ENCODE data around the gene PHF12. TPM values are rescaled to one million over a fixed set of nuclear protein-coding genes. Genes with fewer than 3 reads are reported as not detected.

The PHF12 gene
- total and polyA plus RNA-seq, 7 donors: 6.9 to 54.3 (median 39.1) TPM

DNA sequence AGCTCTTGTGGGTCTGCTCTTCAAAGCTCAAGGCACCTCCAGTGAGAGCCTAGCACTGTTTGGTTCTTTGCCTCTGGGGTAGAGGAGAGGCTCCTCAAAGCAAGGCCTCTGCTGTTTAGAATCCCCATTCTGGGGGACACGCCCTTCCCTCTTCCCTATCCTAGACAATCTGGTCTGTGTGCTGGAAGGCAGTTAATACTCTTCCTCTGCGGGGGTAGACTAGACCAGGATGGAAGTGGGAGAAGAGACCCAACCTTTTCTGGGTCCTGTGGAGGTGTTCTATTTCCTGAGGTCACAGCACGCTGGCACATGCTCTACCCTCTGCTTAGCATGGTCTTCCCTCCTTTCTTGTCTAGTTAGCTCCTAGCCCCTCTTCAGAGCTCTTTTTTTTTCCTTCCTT is 88.8 kb downstream of the PHF12 start:
- no peak overlapping the region for H3K4me3 ChIP-seq
- 90 to 95% methylated on average over 3 of the region's 3 CpGs for WGBS, 2 donors
- H3K4me1 ChIP-seq: no peaks in the 10 kb centered on the region
- TF ChIP-seq POLR2AphosphoS5 (IDR thresholded peaks at IDR 0.05) (no peak), EP300 (IDR thresholded peaks at IDR 0.05) (no peak), POLR2A (IDR thresholded peaks at IDR 0.05) (no peak)
- TF ChIP-seq, protein P1, sequence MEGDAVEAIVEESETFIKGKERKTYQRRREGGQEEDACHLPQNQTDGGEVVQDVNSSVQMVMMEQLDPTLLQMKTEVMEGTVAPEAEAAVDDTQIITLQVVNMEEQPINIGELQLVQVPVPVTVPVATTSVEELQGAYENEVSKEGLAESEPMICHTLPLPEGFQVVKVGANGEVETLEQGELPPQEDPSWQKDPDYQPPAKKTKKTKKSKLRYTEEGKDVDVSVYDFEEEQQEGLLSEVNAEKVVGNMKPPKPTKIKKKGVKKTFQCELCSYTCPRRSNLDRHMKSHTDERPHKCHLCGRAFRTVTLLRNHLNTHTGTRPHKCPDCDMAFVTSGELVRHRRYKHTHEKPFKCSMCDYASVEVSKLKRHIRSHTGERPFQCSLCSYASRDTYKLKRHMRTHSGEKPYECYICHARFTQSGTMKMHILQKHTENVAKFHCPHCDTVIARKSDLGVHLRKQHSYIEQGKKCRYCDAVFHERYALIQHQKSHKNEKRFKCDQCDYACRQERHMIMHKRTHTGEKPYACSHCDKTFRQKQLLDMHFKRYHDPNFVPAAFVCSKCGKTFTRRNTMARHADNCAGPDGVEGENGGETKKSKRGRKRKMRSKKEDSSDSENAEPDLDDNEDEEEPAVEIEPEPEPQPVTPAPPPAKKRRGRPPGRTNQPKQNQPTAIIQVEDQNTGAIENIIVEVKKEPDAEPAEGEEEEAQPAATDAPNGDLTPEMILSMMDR (IDR thresholded peaks at IDR 0.05): no peak
- DNase-seq: no peak
- H3K9me3 ChIP-seq: no peaks in the 10 kb centered on the region
- H3K27ac ChIP-seq: no peak overlapping the region
- peaks cover 0 to 41% (median 23%) of the 10 kb centered on the region in 4 donors for H3K36me3 ChIP-seq
- intact Hi-C loops (cut with DNase I): no loop called here
- no peaks in the 10 kb centered on the region for H3K27me3 ChIP-seq

DNA sequence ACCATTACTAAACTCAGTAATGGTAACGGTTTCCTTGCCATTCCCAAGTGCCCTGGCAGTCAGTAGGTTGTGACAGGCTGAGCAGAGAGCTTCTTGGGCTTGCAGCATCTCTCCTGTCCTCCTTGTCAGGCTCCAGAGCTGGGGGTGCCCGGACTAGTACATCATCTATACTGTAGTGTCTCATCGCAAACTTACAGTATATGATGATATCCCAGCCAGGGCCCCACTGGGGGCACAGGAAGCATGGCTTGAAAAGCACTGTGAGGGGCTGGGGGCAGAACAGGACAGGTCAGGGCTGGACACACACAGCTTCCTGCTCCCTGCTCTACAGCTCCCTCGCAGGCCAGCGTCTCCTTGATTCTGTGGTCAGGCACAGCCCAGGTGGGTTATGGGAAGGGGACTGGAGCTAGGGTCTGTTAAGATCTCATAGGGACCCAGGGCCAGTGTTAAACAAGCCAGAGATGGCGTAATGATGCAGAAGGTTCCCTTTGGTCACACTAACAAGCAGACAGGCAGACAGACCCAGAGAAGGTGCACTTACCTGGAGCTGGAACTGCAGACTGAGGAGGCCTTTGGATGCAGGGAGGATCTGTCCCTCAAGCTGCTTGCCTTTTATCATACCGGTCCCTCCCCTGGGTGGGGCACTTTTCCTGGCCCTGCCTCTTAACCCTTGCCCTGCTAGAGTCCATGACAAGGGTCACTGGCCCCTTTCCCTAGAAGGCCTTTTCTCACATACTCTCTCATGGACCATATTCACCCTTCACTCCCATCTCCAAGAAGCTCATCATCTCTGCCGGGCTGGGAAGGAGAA is 89.7 kb downstream of the PHF12 start:
- H3K36me3 ChIP-seq: peaks cover 0 to 50% (median 24%) of the 10 kb centered on the region in 4 donors

DNA sequence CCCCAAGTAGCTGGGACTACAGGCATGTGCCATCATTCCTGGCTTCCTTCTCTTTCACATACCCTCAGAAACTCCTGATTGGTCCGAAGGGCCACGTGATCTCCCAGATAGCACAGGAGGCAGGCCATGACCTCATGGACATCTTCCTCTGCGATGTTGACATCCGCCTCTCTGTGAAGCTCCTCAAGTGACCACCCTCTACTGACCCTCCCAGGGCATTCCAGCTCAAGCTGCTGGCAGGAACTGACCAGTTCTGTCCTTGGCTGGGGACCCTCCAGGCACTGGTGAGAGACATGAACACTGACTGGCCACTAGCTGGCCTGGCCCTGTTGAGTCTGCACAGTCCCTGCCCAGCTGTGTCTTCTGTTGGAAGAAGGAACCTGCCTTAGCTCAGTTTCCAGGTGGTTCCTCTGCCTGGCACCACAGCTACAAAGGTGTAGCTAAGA is 90.9 kb downstream of the PHF12 start:
- no peak for TF ChIP-seq POLR2A (IDR thresholded peaks at IDR 0.05)
- TF ChIP-seq, protein P1 (IDR thresholded peaks at IDR 0.05): no peak
- TF ChIP-seq EP300 (IDR thresholded peaks at IDR 0.05): no peak
- no peak for TF ChIP-seq POLR2AphosphoS5 (IDR thresholded peaks at IDR 0.05)
- H3K4me1 ChIP-seq: peaks cover 0 to 6% (median 4%) of the 10 kb centered on the region in 4 donors
- no peak overlapping the region for H3K27ac ChIP-seq
- 96 to 97% methylated on average over 4 of the region's 4 CpGs for WGBS, 2 donors
- no peaks in the 10 kb centered on the region for H3K9me3 ChIP-seq
- H3K4me3 ChIP-seq: no peak overlapping the region
- DNase-seq: no peak
- intact Hi-C loops (cut with DNase I): no loop called here
- H3K36me3 ChIP-seq: peaks cover 0 to 55% (median 24%) of the 10 kb centered on the region in 4 donors
- no peaks in the 10 kb centered on the region for H3K27me3 ChIP-seq

More for the DNA sequence above, 89.7 kb downstream of the PHF12 start:
- Histone ChIP-seq H3K27me3 (no peaks in the 10 kb centered on the region), H3K27ac (no peak overlapping the region), H3K4me3 (no peak overlapping the region), H3K4me1 (no peaks in the 10 kb centered on the region), H3K9me3 (no peaks in the 10 kb centered on the region)
- WGBS, 2 donors: 65 to 77% methylated on average over 8 of the region's 8 CpGs
- TF ChIP-seq, protein P1 (IDR thresholded peaks at IDR 0.05): no peak
- TF ChIP-seq POLR2A (IDR thresholded peaks at IDR 0.05) (no peak), POLR2AphosphoS5 (IDR thresholded peaks at IDR 0.05) (no peak), EP300 (IDR thresholded peaks at IDR 0.05) (no peak)
- intact Hi-C loops (cut with DNase I): no loop called here
- DNase-seq: no peak

DNA sequence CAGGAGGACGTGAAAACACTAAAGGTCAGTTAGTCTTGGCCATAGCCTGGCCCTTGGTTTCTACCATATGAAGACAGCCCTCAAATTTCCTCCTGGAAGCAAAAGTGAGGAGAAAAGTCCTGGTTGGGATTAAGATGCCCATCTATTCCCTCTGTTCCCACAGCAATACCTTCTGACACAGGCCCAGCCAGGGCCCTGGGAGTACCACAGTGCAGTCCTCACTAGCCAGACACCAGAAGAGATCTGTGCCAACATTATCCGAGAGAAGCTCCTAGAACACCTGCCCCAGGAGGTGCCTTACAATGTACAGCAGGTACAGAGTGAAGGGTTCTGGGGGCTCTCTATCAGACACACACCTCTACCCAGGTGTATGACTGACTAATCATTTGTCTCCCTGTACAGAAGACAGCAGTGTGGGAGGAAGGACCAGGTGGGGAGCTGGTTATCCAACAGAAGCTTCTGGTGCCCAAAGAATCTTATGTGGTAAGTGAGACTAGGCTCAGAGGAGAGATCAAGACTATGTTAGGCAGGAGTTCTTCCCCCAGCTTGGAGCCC is 92.4 kb downstream of the PHF12 start:
- H3K27me3 ChIP-seq: no peaks in the 10 kb centered on the region
- 47 to 49% methylated on average over 2 of the region's 2 CpGs for WGBS, 2 donors
- H3K9me3 ChIP-seq: no peaks in the 10 kb centered on the region
- DNase-seq: no peak
- peaks cover 0 to 14% (median 10%) of the 10 kb centered on the region in 4 donors for H3K4me1 ChIP-seq
- H3K36me3 ChIP-seq: peaks cover 0 to 55% (median 24%) of the 10 kb centered on the region in 4 donors
- H3K27ac ChIP-seq: no peak overlapping the region
- intact Hi-C loops (cut with DNase I): no loop called here
- no peak for TF ChIP-seq POLR2A (IDR thresholded peaks at IDR 0.05)
- TF ChIP-seq POLR2AphosphoS5 (IDR thresholded peaks at IDR 0.05): no peak
- no peak for TF ChIP-seq EP300 (IDR thresholded peaks at IDR 0.05)
- TF ChIP-seq, protein P1 (IDR thresholded peaks at IDR 0.05): no peak
- H3K4me3 ChIP-seq: no peak overlapping the region

All from sigmoid colon (tissue), 7 donors.